Mucosa of descending colon (tissue), 3 donors: ENCODE measurements around the gene LRRC28. TPM values are rescaled to one million over a fixed set of nuclear protein-coding genes. Genes with fewer than 3 reads are reported as not detected.
"Not testable (repeated sequence)": the region's sequence is repeated elsewhere in the genome, so short reads cannot be mapped to it uniquely, and the experiment has no call there.

ENCODE experiments used
- ATAC-seq: fragments of 200-7000 bp; cut with Tn5 transposase; one replicate; pipeline ENCODE4 v1.9.1; 2020; ENCODE audit warnings: mild to moderate bottlenecking, moderate library complexity
- DNase-seq, 3 donors: peaks; one replicate each; pipeline ENCODE4 v3.0.0-alpha.2; 2020
- H3K36me3 ChIP-seq: fragments of 200-600 bp; one replicate; pipeline ENCODE4 v1.8.0; 2021; ENCODE audit warnings: low read depth, mild to moderate bottlenecking
- H3K4me1 ChIP-seq: fragments of 200-600 bp; one replicate; pipeline ENCODE4 v1.8.0; 2021; ENCODE audit warnings: low read depth, mild to moderate bottlenecking
- H3K4me3 ChIP-seq: fragments of 200-600 bp; one replicate; pipeline ENCODE4 v1.8.0; 2021; ENCODE audit warnings: mild to moderate bottlenecking
- H3K9me3 ChIP-seq: fragments of 200-600 bp; one replicate; pipeline ENCODE4 v1.8.0; 2021; ENCODE audit warnings: mild to moderate bottlenecking
- CTCF ChIP-seq: fragments of 200-600 bp; IDR thresholded peaks from one replicate; pipeline ENCODE4 v1.8.0; 2022; ENCODE audit warnings: antibody characterized with exemption, mild to moderate bottlenecking
- intact Hi-C, 2 donors: fragments of 100-400 bp; cut with DNase I in 1 of 2; cut with micrococcal nuclease in 1 of 2; formaldehyde crosslinking; loops; one replicate each; pipeline versions ENCODE4 v1.11.0 to v1.11.1; 2022; cut with DNase I, micrococcal nuclease
- total RNA-seq, 3 donors: library from RNA; stranded (reverse); fragmentation: NEBNext Ultra II Directional in 2 of 3; extraction: Animal tissue kit (Norgen Biotek cat#: 25700) in 2 of 3; gene quantifications; one replicate each; pipeline versions ENCODE4 v1.2.1 to v1.2.4, GENCODE V29; 2021 to 2023
- donor health status: DM: no; HTN: no; CAD: no; lungs with moderate emphysema.
- donor health status: DM: no; HTN: no; CAD: no.
- donor health status: DM: no; HTN: yes; CAD: no.

LRRC28 gene
- total RNA-seq, 3 donors from 2014 or later = 26.0 to 41.6 (median 27.7) TPM

DNA sequence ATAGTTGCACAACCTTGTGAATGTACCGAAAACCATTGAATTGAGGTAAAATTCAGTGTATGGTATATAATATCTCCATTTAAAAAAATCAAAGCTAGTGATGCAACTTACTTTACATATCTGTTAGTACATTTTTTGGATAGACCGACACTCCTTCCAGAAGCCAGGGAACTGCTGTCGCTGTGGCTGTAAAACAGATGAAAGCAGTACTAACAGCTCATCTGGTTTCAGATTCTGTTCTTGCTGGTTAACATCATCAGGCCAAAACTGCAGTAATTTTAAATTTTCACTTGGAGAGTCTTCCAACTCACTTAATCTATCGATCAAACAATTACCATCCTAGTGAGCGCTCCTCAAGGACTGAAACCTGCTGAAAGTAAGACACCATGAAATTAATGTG is 145.1 kb downstream of the LRRC28 start:
- no peak overlapping the region for H3K4me3 ChIP-seq
- no peaks in the 10 kb centered on the region for H3K36me3 ChIP-seq
- intact Hi-C loops = no loop called here
- no peaks in the 10 kb centered on the region for H3K9me3 ChIP-seq
- H3K4me1 ChIP-seq = no peaks in the 10 kb centered on the region
- TF ChIP-seq CTCF = no peak
- no peak for DNase-seq
- ATAC-seq = no peak

DNA sequence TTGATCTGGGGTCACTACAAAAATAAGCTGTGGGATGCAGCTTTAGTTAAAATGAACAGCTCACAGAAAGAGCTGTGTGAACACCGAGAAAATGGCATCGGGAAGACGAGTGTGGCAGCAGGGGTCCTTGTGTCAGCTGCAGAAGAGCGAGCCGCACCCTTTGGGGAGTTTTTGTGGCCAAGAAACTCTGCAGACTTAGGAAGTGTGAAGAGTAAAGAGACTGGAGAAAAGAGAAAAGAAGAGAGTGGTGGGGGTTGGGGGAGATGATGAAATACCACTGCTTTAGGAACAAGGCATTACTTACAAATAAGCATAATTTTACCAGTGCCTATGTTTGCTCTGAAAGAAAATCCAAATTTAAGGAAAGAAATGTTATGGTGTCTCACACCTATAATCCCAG is 147.8 kb downstream of the LRRC28 start:
- TF ChIP-seq CTCF = no peak
- ATAC-seq (no peak), DNase-seq (no peak)
- peaks cover 6% of the 10 kb centered on the region for H3K4me1 ChIP-seq
- H3K9me3 ChIP-seq = no peaks in the 10 kb centered on the region
- no peaks in the 10 kb centered on the region for H3K36me3 ChIP-seq
- H3K4me3 ChIP-seq = no peak overlapping the region
- intact Hi-C loops = no loop called here

- Histone ChIP-seq H3K9me3 (no peaks in the 10 kb centered on the region), H3K4me3 (no peak overlapping the region), H3K36me3 (no peaks in the 10 kb centered on the region), H3K4me1 (peaks cover 6% of the 10 kb centered on the region)
- no peak for TF ChIP-seq CTCF
- intact Hi-C loops = loop anchor here in 1 of 2 donors (10.0 kb wide), 1 partner anchor 305 kb away; no protein-coding TSS in a partner anchor
- ATAC-seq (no peak), DNase-seq (no peak)
These were observed 148.3 kb downstream of the LRRC28 start for GRCh38 chr15:99399618-99400017.

DNA sequence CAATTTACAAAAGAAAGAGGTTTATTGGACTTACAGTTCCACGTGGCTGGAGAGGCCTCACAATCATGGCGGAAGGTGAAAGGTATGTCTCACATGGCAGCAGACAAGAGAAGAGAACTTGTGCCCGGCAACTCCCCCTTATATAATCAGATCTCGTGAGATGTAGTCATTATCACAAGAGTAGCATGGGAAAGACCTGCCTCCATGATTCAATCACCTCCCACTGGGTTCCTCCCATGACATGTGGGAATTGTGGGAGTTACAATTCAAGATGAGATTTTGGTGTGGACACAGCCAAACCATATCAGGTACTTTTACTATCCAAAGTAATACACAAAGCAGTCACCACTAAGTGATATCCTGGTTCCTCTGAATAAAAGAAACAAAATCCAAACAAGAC is 149.9 kb downstream of the LRRC28 start:
- not testable (repeated sequence) for H3K4me1 ChIP-seq, H3K36me3 ChIP-seq, DNase-seq, H3K9me3 ChIP-seq, H3K4me3 ChIP-seq, ATAC-seq
- intact Hi-C loops = loop anchor here in 1 of 2 donors (10.0 kb wide), 1 partner anchor 304 kb away; no protein-coding TSS in a partner anchor

DNA sequence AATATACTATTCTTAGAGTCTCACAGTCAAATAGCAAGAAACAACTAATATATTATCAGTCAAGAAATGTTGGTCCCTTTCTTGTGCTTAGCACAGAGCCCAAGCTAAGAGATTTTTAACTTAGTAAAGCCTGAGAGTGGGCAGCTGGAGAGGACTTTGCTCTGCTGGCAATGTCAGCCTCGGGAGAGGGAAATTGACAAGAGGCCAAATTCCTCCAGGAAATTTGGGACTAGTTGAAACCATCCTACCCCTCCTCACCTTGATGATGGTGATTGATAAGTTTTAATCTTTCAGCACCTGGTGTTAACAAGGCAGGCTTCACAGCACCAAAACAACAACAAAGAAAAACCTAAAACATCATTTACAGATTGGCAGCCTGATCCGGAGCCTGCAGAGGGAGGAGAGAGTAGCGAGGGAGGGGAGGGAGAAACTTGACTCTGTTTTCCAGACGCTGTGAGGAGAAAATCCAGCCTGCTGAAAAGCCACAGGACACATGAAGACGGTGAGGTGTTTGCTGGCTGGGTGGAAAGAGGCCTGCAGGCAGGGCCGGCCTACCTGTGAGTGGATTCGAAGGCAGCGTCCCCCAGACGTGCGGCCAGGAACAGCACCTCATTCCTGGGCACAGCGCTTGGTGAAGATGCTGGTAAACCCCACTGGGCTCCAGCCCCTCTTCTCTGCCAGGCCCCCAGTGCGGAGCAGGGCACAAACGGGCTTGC is 150.9 kb downstream of the LRRC28 start:
- DNase-seq (no peak), ATAC-seq (peak; percentile 29)
- H3K36me3 ChIP-seq = no peaks in the 10 kb centered on the region
- H3K4me3 ChIP-seq = no peak overlapping the region
- TF ChIP-seq CTCF = no peak
- no peaks in the 10 kb centered on the region for H3K9me3 ChIP-seq
- intact Hi-C loops = loop anchor here in 1 of 2 donors (10.0 kb wide), 1 partner anchor 303 kb away; no protein-coding TSS in a partner anchor
- H3K4me1 ChIP-seq = peaks cover 6% of the 10 kb centered on the region

DNA sequence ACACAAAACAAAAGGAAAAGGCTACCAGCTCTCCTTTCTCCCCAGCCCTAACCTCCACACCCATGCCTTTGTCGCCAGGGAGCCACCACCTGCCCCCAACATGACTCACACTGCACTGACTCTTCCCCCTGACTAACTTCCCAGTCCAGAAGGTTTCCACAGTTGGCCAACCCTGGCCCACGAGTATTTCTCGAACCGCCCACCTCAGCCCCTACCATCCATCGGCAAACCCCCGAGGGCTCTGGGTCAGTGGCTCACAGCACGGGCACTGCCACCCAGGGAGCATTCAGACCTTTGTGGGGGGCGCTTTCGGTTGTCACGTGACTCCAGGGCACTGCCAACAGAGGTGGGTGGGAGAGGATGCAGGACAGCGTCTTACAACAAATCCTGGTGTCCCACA is 152.3 kb downstream of the LRRC28 start:
- ATAC-seq = peak; percentile 82
- intact Hi-C loops = loop anchor here in 1 of 2 donors (10.0 kb wide), 1 partner anchor 301 kb away; no protein-coding TSS in a partner anchor
- DNase-seq = no peak

More for the DNA sequence above, 152.3 kb downstream of the LRRC28 start:
- Histone ChIP-seq H3K4me1 (peaks cover 6% of the 10 kb centered on the region), H3K9me3 (no peaks in the 10 kb centered on the region), H3K36me3 (no peaks in the 10 kb centered on the region), H3K4me3 (no peak overlapping the region)
- no peak for TF ChIP-seq CTCF
